Kidney (tissue), 14 donors: ENCODE measurements around the gene ACP3. TPM values are rescaled to one million over a fixed set of nuclear protein-coding genes. Genes with fewer than 3 reads are reported as not detected.
"Not testable (repeated sequence)": the region's sequence is repeated elsewhere in the genome, so short reads cannot be mapped to it uniquely, and the experiment has no call there.

Source experiments
- DNase-seq, 5 donors: peaks; one replicate each; pipeline ENCODE4 v3.0.0-alpha.2; 2013 to 2020
- FAIRE-seq: peaks from 2 replicates; lab custom pipeline; 2012; peaks lifted over from hg19 to GRCh38; lab: Jason Lieb, UNC
- H3K27ac ChIP-seq, 2 donors: one replicate each; pipeline ENCODE4 v1.7.0; 2013; ENCODE audit warnings: low read depth in 2 of 2, low read length in 2 of 2, inconsistent platforms in 1 of 2
- H3K27me3 ChIP-seq: one replicate; pipeline ENCODE4 v1.7.1; 2013; ENCODE audit warnings: low read length, inconsistent platforms; ENCODE audit not compliant: control insufficient read depth, insufficient read depth
- H3K36me3 ChIP-seq, 3 donors: one replicate each; pipeline versions ENCODE4 v1.7.0 to v1.7.1; 2013; ENCODE audit warnings: low read length in 3 of 3, control low read depth in 1 of 3, inconsistent platforms in 1 of 3; ENCODE audit not compliant: insufficient read depth in 3 of 3, control insufficient read depth in 2 of 3
- H3K4me1 ChIP-seq, 3 donors: one replicate each; pipeline versions ENCODE4 v1.7.0 to v1.7.1; 2013; ENCODE audit warnings: low read length in 3 of 3, inconsistent platforms in 1 of 3, low read depth in 1 of 3; ENCODE audit not compliant: control insufficient read depth in 2 of 3, insufficient read depth in 2 of 3
- H3K4me3 ChIP-seq, 3 donors: one replicate each; pipeline versions ENCODE4 v1.7.0 to v1.8.1; 2013; ENCODE audit warnings: low read length in 3 of 3, control low read depth in 1 of 3, inconsistent platforms in 1 of 3
- H3K9ac ChIP-seq, 3 donors: one replicate each; pipeline versions ENCODE4 v1.7.0 to v1.7.1; 2013; ENCODE audit warnings: low read length in 3 of 3, control low read depth in 1 of 3, inconsistent platforms in 1 of 3
- H3K9me3 ChIP-seq, 3 donors: one replicate each; pipeline versions ENCODE4 v1.7.0 to v1.7.1; 2013; ENCODE audit warnings: low read length in 3 of 3, control low read depth in 1 of 3, inconsistent platforms in 1 of 3; ENCODE audit not compliant: control insufficient read depth in 2 of 3, insufficient read depth in 1 of 3
- intact Hi-C: fragments of 100-400 bp; cut with DNase I; formaldehyde crosslinking; loops from one replicate; pipeline ENCODE4 v1.11.1; 2022
- polyA plus RNA-seq: library from polyadenylated mRNA; stranded (reverse); fragments of 350-450 nt; fragmentation: Illumina TruSeq; extraction: RNeasy Lipid Tissue Mini Kit (QIAGEN cat#74804); gene quantifications from one replicate; pipeline ENCODE4 v1.2.3, GENCODE V29; 2014; ENCODE audit warnings: low read depth, low replicate concordance; ENCODE audit not compliant: insufficient read depth
- total RNA-seq: library from RNA; stranded (reverse); fragmentation: NEBNext Ultra II Directional; extraction: Animal tissue kit (Norgen Biotek cat#: 25700); gene quantifications from one replicate; pipeline ENCODE4 v1.2.1, GENCODE V29; 2021
- TF ChIP-seq, protein P1 (sequence below): IDR thresholded peaks from 3 replicates; pipeline ENCODE4 v1.5.1; 2012; ENCODE audit warnings: mild to moderate bottlenecking, moderate library complexity, borderline replicate concordance; ENCODE audit not compliant: insufficient read depth; ENCODE audit errors: extremely low read depth
- donor health status: control.
- donor health status: control.
- donor health status: control.
- donor health status: control.
- donor health status: control.
- donor health status: DM: yes; HTN: yes; CAD: no.
- donor health status: Normal renal cell carcinoma (clear cell type).

ACP3 gene
- total and polyA plus RNA-seq, 2 donors from 2014 or later, result 31.8 to 67.8 TPM

DNA sequence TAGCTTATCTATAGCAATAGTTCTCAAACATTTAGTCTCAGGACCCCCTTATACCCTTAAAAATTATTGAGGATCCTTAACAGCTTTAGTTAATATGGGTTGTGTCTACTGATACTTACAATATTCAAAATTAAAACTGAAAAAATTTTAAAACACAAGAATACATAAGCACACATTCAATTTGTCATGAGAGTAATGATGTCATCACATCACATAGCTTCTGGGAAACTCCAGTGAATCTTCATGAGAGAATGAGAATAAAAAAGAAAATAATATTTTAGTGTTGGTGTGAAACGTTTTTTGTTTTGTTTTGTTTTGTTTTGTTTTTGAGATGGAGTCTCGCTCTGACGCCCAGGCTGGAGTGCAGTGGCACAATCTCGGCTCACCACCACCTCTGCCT lies 25.2 kb upstream of the ACP3 start:
- H3K36me3 ChIP-seq, result no peaks in the 10 kb centered on the region
- no peak overlapping the region for H3K9ac ChIP-seq
- no peak overlapping the region for H3K4me3 ChIP-seq
- H3K9me3 ChIP-seq, result no peaks in the 10 kb centered on the region
- intact Hi-C loops, result no loop called here
- no peak overlapping the region for H3K27ac ChIP-seq
- DNase-seq (no peak), FAIRE-seq (no peak)
- TF ChIP-seq, protein P1, sequence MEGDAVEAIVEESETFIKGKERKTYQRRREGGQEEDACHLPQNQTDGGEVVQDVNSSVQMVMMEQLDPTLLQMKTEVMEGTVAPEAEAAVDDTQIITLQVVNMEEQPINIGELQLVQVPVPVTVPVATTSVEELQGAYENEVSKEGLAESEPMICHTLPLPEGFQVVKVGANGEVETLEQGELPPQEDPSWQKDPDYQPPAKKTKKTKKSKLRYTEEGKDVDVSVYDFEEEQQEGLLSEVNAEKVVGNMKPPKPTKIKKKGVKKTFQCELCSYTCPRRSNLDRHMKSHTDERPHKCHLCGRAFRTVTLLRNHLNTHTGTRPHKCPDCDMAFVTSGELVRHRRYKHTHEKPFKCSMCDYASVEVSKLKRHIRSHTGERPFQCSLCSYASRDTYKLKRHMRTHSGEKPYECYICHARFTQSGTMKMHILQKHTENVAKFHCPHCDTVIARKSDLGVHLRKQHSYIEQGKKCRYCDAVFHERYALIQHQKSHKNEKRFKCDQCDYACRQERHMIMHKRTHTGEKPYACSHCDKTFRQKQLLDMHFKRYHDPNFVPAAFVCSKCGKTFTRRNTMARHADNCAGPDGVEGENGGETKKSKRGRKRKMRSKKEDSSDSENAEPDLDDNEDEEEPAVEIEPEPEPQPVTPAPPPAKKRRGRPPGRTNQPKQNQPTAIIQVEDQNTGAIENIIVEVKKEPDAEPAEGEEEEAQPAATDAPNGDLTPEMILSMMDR, result no peak
- H3K4me1 ChIP-seq, result no peaks in the 10 kb centered on the region
- no peaks in the 10 kb centered on the region for H3K27me3 ChIP-seq

DNA sequence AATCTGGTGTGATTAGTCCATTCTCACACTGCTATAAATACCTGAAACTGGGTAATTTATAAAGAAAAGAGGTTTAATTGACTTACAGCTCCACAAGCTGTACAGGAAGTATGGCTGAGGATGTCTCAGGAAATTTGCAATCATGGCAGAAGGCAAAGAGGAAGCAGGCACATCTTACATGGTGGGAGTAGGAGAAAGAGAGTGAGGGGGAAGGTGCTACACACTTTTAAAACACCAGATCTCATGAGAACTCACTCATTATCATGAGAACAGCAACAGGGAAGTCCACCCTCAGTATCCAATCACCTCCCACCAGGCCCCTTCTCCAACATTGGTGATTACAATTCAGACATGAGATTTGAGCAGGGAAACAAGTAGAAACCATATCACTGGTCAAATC lies 24.0 kb upstream of the ACP3 start:
- H3K27me3 ChIP-seq, result no peaks in the 10 kb centered on the region
- H3K4me1 ChIP-seq, result no peaks in the 10 kb centered on the region
- DNase-seq, result no peak
- H3K36me3 ChIP-seq, result no peaks in the 10 kb centered on the region
- H3K9me3 ChIP-seq, result no peaks in the 10 kb centered on the region
- H3K27ac ChIP-seq, result no peak overlapping the region
- intact Hi-C loops, result no loop called here
- H3K4me3 ChIP-seq, result no peak overlapping the region
- no peak for FAIRE-seq
- no peak overlapping the region for H3K9ac ChIP-seq
- TF ChIP-seq, protein P1, result no peak

DNA sequence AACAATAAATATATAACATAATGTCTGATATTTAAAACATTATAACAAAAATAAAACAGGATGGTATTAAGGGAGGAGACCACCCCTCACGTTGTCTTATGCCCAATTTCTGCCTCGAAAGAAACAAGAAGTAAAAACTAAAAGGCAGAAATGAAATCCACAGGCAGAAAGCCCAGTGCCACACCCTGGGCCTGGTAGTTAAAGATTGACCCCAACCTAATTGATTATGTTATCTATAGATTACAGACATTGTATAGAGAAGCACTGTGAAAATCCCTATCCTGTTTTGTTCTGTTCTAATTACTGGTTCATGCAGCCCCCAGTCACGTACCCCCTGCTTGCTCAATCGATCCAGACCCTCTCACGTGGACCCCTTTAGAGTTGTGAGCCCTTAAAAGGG lies 22.3 kb upstream of the ACP3 start:
- H3K27ac ChIP-seq, result no peak overlapping the region
- TF ChIP-seq, protein P1, result no peak
- no peaks in the 10 kb centered on the region for H3K27me3 ChIP-seq
- FAIRE-seq (no peak), DNase-seq (no peak)
- no peak overlapping the region for H3K4me3 ChIP-seq
- intact Hi-C loops, result no loop called here
- H3K36me3 ChIP-seq, result no peaks in the 10 kb centered on the region
- no peaks in the 10 kb centered on the region for H3K4me1 ChIP-seq
- no peaks in the 10 kb centered on the region for H3K9me3 ChIP-seq
- H3K9ac ChIP-seq, result no peak overlapping the region

DNA sequence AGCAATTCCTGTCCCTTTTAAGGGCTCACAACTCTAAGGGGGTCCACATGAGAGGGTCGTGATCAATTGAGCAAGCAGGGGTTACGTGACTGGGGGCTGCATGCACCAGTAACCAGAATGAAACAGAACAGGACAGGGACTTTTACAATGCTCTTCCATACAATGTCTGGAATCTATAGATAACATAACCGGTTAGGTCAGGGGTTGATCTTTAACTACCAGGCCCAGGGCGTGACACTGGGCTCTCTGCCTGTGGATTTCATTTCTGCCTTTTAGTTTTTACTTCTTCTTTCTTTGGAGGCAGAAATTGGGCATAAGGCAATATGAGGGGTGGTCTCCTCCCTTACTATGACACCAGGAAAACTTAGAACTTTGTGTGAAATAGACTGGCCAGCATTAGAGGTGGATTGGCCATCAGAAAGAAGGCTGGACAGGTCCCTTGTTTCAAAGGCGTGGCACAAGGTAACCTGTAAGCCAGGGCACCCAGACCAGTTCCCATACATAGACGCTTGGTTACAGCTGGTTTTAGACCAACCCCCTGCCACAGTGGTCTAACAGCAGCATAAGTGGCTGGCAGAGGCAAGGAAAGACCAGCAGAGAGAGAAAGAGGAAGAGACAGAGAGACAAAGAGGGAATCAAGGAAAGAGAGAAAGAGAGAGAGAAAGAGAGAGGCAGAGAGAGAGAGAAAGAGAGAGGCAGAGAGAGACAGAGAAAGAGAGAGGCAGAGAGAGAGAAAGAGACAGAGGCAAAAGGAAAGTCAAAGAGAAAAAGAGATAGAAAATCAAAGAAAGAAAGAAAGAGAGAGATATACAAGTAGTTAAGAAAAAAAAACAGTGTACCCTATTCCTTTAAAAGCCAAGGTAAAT lies 13.6 kb upstream of the ACP3 start:
- H3K27ac ChIP-seq, H3K9ac ChIP-seq, H3K4me3 ChIP-seq, intact Hi-C loops, H3K36me3 ChIP-seq, H3K27me3 ChIP-seq, DNase-seq, H3K9me3 ChIP-seq, FAIRE-seq, H3K4me1 ChIP-seq: not testable (repeated sequence)

DNA sequence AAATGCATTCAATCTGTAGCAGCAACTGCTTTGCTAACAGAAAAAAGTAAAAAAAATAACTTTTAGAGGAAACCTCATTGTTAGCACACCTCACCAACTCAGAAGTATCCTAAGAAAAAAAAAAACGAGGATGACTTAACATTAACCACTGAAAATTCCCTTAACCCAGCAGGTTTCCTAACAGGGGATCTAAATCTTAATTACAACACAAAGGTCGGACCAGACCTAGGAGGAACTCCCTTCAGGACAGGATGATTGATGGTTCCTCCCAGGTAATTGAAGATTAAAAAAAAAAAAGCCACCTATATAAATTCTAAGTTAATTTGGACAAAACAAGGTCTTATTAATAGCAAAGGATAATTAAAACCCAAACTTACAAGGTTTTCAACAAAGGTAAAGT lies 12.9 kb upstream of the ACP3 start:
- intact Hi-C loops, H3K27me3 ChIP-seq, FAIRE-seq, H3K9me3 ChIP-seq, H3K4me1 ChIP-seq, H3K9ac ChIP-seq, H3K27ac ChIP-seq, H3K36me3 ChIP-seq, H3K4me3 ChIP-seq: not testable (repeated sequence)
- DNase-seq, result peak in 1 of 5 donors; percentile 14

DNA sequence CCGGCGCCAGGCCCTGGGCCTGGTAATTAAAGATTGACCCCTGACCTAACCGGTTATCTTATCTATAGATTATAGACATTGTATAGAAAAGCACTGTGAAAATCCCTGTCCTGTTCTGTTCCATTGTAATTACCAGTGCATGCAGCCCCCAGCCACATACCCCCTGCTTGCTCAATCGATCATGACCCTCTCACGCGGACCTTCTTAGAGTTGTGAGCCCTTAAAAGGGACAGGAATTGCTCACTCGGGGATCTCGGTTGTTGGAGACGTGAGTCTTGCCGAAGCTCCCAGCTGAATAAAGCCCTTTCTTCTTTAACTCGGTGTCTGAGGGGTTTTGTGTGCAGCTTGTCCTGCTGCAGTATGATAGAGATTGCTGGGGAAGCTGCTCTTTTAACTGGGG lies 7.2 kb upstream of the ACP3 start:
- H3K4me1 ChIP-seq, H3K27ac ChIP-seq, H3K36me3 ChIP-seq, DNase-seq, intact Hi-C loops, H3K9me3 ChIP-seq, H3K27me3 ChIP-seq, H3K9ac ChIP-seq, H3K4me3 ChIP-seq, FAIRE-seq: not testable (repeated sequence)
